ENCODE measurements around the gene CYB561D1.
A peak's percentile ranks its signal among the peaks of the same experiment; 100 is the strongest.

CYB561D1 gene

GRCh38 chr1:109529881-109530456 lies 36.1 kb downstream of the CYB561D1 start:
- no peak for DNase-seq (ENCODE audit: low read depth, low spot score)

DNA sequence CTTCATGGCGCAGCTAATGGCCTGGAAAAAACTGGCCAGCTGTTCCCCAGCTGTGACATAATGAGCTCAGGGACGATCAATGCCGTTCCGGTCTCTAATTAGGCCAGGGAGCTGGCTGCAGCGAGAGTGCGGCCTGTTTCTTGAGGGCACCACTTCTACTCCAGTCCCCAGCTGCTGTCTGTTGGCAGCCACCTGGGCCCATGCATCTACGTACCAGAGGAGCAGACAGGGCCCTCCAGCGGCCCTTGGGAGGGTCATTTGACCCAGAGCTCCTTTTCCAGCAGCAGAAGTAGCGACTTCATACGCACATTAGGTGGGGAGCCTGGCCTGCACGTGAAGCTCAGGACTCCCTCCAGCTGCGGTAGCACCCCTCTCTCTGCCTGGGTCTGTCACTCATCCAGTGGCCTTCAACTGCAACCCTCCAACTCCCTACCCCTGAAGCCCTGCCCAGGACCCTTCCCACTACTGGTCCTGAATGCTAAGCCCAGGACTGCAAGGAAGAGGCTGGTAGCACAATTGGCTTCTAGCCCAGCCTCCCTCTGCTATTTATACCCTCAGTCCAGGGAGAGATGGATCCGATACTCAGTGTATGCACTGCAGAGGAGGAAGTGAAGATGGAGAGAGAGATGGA lies 36.7 kb downstream of the CYB561D1 start:
- DNase-seq (ENCODE audit: low read depth, low spot score), result no peak

DNA sequence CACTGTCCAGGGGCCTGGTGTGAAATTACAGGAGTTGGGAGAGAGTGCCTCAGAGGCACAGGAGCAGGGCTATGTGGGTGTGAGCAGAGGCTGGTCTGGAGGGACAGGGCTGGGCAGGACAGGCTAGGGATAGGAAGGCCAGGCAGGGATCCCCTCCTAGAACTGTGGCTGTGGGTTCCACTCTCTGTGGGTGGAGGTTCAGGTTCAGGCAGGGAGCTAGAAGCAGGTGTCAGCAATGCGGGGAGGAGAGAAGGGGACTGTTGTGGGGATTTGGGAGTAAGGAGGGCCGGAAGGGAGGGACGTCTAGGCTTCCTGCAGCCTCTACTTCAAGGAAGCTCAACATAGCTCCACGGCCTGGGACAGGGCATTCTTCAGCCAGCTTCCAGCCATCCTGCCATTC lies 37.5 kb downstream of the CYB561D1 start:
- DNase-seq (ENCODE audit: low read depth, low spot score), result no peak

- no peak for DNase-seq (ENCODE audit: low read depth, low spot score)
These were observed 38.0 kb downstream of the CYB561D1 start for GRCh38 chr1:109531826-109532364.

DNA sequence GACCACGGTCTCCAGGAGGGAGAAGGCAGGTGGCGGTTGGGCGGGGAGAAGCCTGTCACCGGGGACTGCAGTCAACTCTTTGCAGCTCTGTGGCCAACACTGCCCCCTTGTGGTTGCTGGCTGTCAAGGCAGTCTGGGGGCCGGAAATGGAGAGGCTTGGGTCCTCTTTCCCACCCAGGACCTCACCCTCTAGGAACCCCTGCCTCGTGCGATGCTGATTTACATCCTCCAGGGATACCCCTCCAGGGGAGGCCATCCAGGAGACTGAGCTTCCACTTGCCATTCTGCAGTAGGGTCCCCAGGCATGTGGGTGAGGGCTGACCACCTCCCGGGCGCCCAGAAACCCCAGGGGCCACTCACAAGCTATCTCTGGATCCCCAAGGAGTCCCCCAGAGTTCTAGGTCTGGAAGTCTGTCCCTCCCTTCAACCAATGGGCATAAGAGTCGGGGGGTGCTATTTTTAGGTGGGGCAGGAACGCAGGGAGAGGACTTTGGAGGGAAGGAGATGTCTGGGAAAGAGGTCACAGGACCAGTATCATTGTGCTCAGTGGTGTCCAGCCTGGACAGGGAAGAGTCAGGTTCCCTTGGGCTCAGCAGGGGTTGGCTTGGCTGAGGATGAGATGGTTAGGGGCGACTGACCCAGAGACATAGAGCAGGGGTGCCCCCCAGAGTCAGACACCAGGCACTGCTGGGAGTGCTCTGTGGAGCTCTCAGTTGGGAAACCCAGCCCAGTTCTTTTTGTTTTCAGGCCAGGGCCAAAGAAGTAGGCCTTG lies 38.7 kb downstream of the CYB561D1 start:
- peak; percentile 78 for DNase-seq (ENCODE audit: low read depth, low spot score)

GRCh38 chr1:109534307-109534858 lies 40.5 kb downstream of the CYB561D1 start:
- DNase-seq (ENCODE audit: low read depth, low spot score), result no peak

GRCh38 chr1:109535481-109535880 lies 41.6 kb downstream of the CYB561D1 start:
- DNase-seq (ENCODE audit: low read depth, low spot score), result no peak

DNA sequence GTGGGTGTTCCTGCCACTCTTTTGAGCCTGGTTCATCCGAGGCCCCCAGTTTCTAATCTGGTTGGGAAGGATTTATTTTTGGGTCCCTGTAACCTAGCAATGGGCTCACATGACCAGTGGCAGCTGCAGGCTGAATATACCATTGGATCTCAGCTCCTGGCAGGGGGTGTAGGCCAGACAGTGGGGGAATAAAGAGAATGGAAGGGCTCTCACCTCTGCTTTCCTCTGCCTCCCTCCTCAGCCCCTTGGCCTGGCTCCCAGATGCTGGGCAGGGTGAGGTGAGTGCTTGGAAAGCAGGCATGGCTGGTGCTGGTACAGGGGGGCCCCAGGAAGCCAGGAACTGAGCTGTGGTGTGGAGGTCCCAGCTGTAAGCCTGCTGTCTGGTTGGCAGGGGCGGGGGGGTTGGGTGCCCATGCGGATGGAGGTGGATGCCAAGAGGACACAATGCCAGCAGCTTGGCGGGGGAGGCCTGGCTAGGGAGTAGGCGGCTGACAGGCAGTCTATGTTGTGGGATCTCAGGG lies 42.1 kb downstream of the CYB561D1 start:
- no peak for DNase-seq (ENCODE audit: low read depth, low spot score)

DNA sequence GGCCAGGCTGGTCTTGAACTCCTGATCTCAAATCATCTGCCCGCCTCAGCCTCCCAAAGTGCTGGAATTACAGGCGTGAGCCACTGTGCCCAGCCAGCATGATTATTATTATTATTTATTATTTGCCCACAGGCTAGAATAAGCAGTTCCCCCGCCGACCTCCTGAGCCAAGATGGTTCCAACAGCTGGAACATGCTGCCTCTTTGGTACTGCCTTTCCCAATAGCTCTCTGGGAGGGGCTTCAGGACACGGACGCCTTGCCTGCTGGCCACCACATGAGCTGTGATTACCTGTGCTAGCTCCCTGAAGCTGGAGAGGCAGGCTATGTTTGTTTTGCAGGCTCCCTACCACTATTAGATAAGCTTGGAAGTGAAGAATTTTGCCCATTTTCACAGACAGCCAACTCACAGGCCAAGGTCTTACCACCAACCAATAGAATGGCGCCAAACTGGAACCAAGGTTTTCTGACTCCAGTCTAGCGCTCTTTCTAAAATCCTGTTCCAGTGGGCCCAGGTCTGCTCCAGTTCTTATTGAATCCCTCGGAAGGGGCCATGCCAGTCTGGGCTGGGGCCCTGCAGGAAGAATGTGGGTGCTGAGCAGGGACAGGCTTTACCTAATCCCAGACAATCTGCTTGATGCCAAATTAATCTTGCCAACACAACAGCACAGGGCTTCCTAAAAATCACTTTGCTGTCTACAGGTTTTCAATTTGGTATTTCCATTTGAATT lies 43.7 kb downstream of the CYB561D1 start:
- no peak for DNase-seq (ENCODE audit: low read depth, low spot score)

- DNase-seq (ENCODE audit: low read depth, low spot score), result no peak
These were observed 45.1 kb downstream of the CYB561D1 start for GRCh38 chr1:109538827-109539555.

DNA sequence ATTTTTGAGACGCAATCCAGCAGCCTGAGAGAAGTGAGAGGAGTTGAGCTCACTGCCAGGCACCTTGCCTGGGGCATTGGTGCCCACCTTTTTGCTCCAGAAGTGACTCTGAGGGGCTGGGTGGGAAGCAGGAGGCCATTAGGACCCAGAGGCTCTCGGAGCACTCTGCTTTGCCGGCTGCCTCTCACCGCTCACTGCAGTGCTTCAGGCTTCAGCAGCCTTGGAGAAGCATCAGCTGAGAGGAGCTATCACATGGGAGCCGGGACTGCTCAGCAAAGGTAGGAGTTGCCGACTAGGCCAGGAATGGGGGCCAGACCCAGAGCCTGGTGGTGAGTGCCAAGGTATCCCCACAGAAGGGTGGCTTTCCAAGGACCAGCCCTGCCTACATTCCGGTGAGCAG lies 45.8 kb downstream of the CYB561D1 start, which contains the start of gene GPR61:
GPR61 (plus strand) TSS at position 197 of the 400 bp plus-strand sequence. CDS start 3,151 bp downstream, outside the sequence.
- DNase-seq (ENCODE audit: low read depth, low spot score), result no peak

DNA sequence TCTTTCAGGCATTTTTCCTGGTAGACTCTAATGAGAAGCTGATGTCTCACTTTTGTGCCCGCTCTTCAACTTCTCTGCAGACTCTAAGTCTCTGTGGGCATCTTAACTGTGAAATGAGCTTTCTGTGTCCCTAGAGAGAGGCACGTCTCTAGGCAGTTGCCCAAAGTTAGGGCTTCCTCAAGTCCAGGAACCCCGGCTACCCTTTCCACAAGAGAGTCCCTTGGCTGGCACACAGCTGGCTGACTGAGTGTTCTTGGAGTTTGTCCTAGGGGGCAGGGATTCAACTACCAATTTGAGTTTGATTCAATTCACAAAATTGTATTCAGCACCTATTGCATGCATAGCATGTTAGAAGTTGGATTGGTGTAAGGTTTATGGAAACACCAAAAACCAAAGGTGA lies 47.2 kb downstream of the CYB561D1 start:
- DNase-seq (ENCODE audit: low read depth, low spot score), result no peak

DNA sequence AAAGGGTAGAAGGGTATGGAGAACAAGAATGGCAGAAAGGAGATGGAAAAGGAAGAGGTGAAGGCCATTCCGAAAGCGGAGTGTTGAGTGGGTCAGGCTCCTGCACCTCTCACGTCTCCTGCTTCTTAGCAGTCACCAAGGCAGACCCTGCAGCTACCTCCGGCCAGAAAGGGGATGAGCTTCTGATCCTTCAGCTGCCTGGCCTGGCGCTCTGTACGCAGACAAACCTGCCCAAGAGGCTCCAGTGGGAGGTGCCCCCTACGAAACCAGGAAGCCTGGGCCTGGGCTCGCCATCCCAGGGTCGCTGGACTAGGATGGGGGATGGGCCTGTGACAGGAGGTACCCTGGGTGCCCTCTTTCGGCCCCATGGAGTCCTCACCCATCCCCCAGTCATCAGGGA lies 48.8 kb downstream of the CYB561D1 start:
- DNase-seq (ENCODE audit: low read depth, low spot score), result no peak

GRCh38 chr1:109543283-109543987 lies 49.5 kb downstream of the CYB561D1 start:
- DNase-seq (ENCODE audit: low read depth, low spot score), result no peak

DNA sequence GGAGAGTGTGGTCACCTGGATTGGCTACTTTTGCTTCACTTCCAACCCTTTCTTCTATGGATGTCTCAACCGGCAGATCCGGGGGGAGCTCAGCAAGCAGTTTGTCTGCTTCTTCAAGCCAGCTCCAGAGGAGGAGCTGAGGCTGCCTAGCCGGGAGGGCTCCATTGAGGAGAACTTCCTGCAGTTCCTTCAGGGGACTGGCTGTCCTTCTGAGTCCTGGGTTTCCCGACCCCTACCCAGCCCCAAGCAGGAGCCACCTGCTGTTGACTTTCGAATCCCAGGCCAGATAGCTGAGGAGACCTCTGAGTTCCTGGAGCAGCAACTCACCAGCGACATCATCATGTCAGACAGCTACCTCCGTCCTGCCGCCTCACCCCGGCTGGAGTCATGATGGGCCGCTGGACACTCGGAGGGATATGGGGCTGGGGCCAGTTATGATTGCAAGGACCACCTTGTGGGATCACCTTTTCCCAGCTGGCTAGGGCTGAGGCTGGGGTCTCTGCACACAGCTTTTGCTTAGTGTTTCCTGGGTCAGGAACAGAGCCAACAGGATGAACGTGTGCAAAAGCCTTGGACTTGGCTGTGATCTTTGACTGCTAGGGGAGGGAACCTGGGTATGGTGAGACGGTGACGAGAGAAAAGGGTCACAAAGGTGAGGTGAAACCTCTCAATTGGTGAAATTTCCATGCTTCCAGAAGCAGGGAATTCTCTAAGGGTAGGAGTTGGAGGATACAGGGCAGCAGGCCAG lies 50.3 kb downstream of the CYB561D1 start:
- no peak for DNase-seq (ENCODE audit: low read depth, low spot score)

- no peak for DNase-seq (ENCODE audit: low read depth, low spot score)
These were observed 52.6 kb downstream of the CYB561D1 start for GRCh38 chr1:109546311-109547109.

GRCh38 chr1:109547463-109548320 lies 53.8 kb downstream of the CYB561D1 start:
- DNase-seq (ENCODE audit: low read depth, low spot score), result no peak
